Measurements from ENCODE around the gene OR6X1.
"Not testable (repeated sequence)": the region's sequence is repeated elsewhere in the genome, so short reads cannot be mapped to it uniquely, and the experiment has no call there.

OR6X1 gene

GRCh38 chr11:123736769-123737168, 17.5 kb downstream of the OR6X1 start:
- H3K4me3 ChIP-seq (ENCODE audit: control insufficient read depth, low read depth, low read length): no peak overlapping the region
- no peak for TF ChIP-seq CTCF (conservative IDR thresholded peaks at IDR 0.05; ENCODE audit: control insufficient read depth, insufficient read depth, low read depth, low read length)
- no peak for DNase-seq (ENCODE audit: low read depth)

- DNase-seq (ENCODE audit: low read depth): peak; percentile 50
- no peak overlapping the region for H3K4me3 ChIP-seq (ENCODE audit: control insufficient read depth, low read depth, low read length)
- no peak for TF ChIP-seq CTCF (conservative IDR thresholded peaks at IDR 0.05; ENCODE audit: control insufficient read depth, insufficient read depth, low read depth, low read length)
Observed at GRCh38 chr11:123729602-123730001, 24.7 kb downstream of the OR6X1 start.

GRCh38 chr11:123725995-123726655, 28.2 kb downstream of the OR6X1 start:
- no peak for DNase-seq (ENCODE audit: low read depth)

GRCh38 chr11:123719452-123719851, 34.9 kb downstream of the OR6X1 start:
- no peak for TF ChIP-seq CTCF (conservative IDR thresholded peaks at IDR 0.05; ENCODE audit: control insufficient read depth, insufficient read depth, low read depth, low read length)
- peak; percentile 57 for DNase-seq (ENCODE audit: low read depth)
- no peak overlapping the region for H3K4me3 ChIP-seq (ENCODE audit: control insufficient read depth, low read depth, low read length)

More at GRCh38 chr11:123725995-123726655, 28.2 kb downstream of the OR6X1 start:
- no peak overlapping the region for H3K4me3 ChIP-seq (ENCODE audit: control insufficient read depth, low read depth, low read length)
- TF ChIP-seq CTCF (conservative IDR thresholded peaks at IDR 0.05; ENCODE audit: control insufficient read depth, insufficient read depth, low read depth, low read length): no peak

- no peak overlapping the region for H3K4me3 ChIP-seq (ENCODE audit: control insufficient read depth, low read depth, low read length)
- no peak for TF ChIP-seq CTCF (conservative IDR thresholded peaks at IDR 0.05; ENCODE audit: control insufficient read depth, insufficient read depth, low read depth, low read length)
- DNase-seq (ENCODE audit: low read depth): no peak
Observed at GRCh38 chr11:123718469-123718868, 35.8 kb downstream of the OR6X1 start.

- TF ChIP-seq CTCF (conservative IDR thresholded peaks at IDR 0.05; ENCODE audit: control insufficient read depth, insufficient read depth, low read depth, low read length): no peak
- DNase-seq (ENCODE audit: low read depth): no peak
Observed at GRCh38 chr11:123718063-123718462, 36.3 kb downstream of the OR6X1 start.

GRCh38 chr11:123712627-123713026, 41.7 kb downstream of the OR6X1 start:
- not testable (repeated sequence) for DNase-seq (ENCODE audit: low read depth); H3K4me3 ChIP-seq (ENCODE audit: control insufficient read depth, low read depth, low read length)

More at GRCh38 chr11:123718063-123718462, 36.3 kb downstream of the OR6X1 start:
- H3K4me3 ChIP-seq (ENCODE audit: control insufficient read depth, low read depth, low read length): no peak overlapping the region

All from fibroblast of mammary gland (primary cell).